NCI-H1105 (cell line): ENCODE measurements around the gene STK4.

ENCODE experiments used
- DNase-seq: peaks from one replicate; lab custom pipeline; 2025; lab: John Stamatoyannopoulos, UW

Gene STK4

GRCh38 chr20:44966030-44966961, at the start of gene STK4:
STK4 (plus strand) TSS chr20:44966512; CDS start chr20:44966569, 57 bp downstream.
- DNase-seq: peak; percentile 96

DNA sequence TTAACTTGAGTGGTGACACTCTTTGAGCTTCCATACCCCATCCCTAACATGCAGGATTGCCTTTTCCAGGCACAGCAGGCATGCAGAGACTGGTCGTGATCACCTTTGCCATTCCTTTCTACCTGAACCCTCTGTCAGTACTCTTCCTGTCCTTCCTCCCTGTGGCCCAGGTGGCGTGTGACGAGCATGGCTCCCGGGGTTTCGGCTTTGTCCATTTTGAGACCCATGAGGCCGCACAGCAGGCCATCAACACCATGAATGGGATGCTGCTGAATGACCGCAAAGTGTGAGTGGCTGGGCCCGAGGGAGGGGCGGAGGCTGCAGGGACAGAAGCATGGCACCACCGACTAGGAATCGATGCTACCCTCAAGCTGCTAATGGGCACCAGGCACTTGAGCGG, 49.7 kb upstream of the STK4 start:
- DNase-seq: no peak

- DNase-seq: no peak
Measured at GRCh38 chr20:44917399-44917798, 48.9 kb upstream of the STK4 start.

GRCh38 chr20:44918342-44918741, 48.0 kb upstream of the STK4 start:
- DNase-seq: no peak

GRCh38 chr20:44918761-44919160, 47.6 kb upstream of the STK4 start:
- DNase-seq: no peak

GRCh38 chr20:44921447-44921846, 44.9 kb upstream of the STK4 start:
- no peak for DNase-seq

- no peak for DNase-seq
Measured at GRCh38 chr20:44924541-44924940, 41.8 kb upstream of the STK4 start.

DNA sequence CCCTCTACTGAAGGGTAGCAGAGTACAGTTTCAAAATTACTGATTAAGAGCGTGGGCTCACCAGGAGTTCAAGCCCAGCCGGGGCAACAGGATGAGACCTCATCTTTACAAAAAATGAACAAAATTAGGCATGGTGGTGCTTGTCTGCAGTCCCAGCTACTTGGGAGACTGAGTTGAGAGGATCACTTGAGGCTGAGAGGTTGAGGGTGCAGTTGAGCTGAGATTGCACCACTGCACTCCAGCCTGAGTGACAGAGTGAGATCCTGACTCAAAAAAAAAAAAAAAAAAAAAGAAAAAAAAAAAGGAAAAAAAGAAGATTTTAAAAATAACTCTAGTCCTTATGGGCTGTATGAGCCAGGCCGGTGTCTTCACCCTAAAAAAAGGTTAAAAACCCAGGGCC, 37.7 kb upstream of the STK4 start:
- no peak for DNase-seq

DNA sequence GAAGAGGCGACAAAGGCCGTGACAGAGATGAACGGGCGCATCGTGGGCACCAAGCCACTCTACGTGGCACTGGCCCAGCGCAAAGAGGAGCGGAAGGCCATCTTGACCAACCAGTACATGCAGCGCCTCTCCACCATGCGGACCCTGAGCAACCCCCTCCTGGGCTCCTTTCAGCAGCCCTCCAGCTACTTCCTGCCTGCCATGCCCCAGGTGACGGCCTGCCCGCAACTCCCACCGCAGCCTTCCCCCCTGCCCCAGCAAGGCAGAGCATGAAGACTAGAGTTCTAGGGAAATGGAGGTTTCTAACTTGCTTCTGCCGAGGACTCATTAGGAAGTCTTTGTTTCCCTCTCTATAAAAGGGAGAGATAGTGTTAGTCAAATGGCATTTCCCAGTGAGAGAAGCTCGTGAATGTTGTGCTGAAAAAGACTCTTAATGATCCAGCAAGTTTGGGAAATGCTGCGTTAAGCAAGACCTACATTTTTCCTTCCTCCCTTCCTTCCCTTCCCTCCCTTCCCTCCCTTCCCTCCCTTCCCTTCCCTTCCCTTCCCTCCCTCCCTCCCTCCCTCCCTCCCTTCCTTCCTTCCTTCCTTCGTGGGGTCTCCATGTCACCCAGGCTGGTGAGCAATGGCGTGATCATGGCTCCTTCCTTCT, 35.7 kb upstream of the STK4 start:
- DNase-seq: no peak

DNA sequence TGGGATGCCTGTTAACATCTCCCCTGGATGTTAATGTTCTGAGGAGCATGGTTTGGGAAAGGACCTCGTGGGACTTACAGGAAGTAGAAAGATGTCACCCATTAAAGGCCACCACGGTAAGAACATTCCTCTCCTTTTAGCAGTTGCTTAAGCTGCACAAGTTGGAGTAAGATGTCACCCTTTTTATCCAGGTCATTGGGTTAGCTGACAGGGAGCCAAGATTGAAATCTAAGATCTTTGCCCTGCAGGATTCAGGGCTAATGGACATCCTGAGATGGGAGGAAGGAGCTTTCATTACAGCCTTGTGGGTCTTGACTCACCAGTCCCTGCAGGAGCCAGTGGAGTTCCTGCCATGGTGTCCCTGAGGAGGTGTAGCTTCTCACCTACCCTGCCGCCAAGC, 34.4 kb upstream of the STK4 start:
- DNase-seq: no peak

GRCh38 chr20:44932916-44933315, 33.4 kb upstream of the STK4 start:
- DNase-seq: no peak

DNA sequence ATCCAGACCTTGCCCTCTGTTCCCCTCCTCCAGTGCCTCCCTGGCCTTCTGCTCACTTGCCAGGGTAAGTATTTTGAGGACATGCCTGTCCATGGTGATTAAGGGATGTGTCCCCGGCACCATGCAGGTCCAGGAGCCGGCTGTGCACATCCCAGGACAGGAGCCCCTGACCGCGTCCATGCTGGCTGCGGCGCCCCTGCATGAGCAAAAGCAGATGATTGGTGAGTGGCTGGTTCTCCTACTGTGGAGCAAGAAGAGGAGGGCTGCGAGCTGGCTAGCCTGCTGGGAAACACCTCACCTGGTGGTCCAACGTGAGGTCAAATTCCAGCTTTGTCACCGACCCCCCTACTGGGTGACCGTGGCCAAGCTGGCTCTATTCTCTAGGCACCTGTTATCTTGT, 29.8 kb upstream of the STK4 start:
- no peak for DNase-seq

GRCh38 chr20:44938637-44939036, 27.7 kb upstream of the STK4 start:
- DNase-seq: no peak

GRCh38 chr20:44941120-44941691, 25.1 kb upstream of the STK4 start:
- no peak for DNase-seq

DNA sequence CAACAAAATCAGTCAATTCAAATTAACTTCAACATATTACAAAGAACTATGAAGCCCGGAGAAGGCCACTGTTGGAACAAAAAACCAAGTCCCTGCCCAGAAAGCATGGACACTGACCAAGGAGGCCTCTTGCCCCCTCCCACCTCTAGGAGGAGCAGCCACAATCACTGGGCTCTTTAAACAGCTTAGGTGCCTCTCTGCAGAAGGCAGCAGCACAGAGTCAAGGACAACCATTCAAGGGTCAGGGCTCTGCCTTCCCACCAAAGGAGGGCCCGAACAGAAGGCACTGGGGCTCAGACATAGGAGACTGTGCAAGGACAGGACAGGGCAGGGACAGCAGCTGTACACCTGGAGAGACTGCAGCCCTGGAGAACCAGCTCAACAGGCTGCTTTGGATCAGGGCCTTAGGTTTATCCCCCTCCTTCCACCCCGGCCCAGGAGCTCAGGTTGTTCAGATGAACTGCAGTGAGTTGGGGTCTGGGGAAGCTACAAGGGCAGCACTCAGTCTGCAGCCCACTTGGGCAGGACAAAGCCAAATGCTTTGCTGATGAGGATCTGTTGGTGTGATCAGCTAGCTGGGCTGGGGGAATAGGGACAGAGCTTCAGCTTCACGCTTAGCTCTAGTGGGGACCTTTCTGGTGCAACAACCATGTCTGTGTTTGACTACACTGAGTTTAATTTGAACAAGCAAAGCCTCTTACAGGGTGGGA, 23.9 kb upstream of the STK4 start:
- DNase-seq: no peak

GRCh38 chr20:44943828-44944227, 22.5 kb upstream of the STK4 start:
- no peak for DNase-seq

- no peak for DNase-seq
Measured at GRCh38 chr20:44945261-44945660, 21.1 kb upstream of the STK4 start.

DNA sequence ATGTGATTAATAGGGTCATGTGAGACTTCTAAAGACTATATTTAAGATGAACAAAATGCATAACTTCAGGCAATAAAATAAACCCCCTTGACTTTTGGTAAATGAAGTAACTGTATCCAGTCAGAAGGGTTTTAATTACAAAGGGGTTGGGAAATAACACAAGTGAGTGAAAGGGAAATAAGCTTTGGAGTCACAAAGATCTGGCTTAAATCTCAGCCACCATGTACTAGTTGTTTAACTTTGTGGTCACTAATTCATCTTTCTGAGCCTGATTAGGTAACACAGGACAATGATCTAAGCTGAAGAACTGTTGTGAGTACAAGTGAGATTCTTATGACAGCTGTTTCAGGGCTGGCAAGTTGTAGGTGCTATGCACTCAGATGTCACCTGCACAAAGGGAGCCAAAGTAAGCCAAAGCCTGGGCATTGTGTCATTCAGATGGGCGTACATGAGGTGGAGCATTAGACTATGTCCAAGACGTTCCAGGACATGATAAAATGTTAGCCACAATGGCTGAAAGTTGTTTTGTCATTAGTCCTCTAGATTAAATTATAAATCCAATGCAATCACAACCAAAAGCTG, 19.9 kb upstream of the STK4 start:
- no peak for DNase-seq

- no peak for DNase-seq
Measured at GRCh38 chr20:44948107-44948506, 18.2 kb upstream of the STK4 start.

DNA sequence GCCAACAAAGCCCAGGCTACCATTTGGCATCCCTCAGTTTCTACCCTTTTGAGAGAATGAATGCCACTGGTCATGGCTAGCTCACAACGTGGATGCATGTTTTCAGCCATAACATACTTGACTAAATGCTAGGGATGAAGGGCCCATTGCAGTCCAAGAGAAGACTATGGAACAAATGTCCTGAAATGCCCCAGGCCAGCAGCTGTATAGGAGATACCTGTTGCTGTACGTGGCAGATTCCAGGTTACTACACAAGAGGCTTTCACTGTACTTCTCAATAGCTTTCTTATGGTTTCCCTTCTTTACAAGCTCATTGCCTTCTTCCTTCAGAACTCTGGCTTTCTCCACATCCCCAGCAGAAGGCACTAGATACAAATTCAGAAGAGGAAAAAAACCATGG, 17.8 kb upstream of the STK4 start:
- DNase-seq: no peak

- DNase-seq: no peak
Measured at GRCh38 chr20:44950368-44950767, 15.9 kb upstream of the STK4 start.

DNA sequence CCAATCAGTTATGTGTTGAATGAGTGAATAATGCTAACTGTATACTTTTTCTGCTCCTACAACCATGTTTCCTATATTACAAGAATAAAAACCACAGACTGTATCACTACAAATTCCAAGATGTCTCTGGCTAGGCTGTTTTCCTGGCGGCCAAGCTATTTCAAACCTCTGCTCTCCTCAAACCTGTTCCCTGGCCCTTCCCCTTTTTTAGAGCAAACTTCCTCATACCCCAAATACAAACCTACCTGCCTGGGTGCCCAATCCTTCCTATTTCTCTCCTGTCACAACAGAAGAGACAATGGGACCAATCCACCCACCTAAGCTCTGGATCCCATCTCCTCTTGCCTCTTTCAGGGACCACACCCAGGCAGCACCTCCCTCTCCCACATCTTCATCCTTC, 13.6 kb upstream of the STK4 start:
- DNase-seq: no peak
